HL-60/S4 treated with retinoic acid at 250 ng/mL for 4 days and 3 days (cell line): ENCODE data around the gene SKAP1.
"Not testable (repeated sequence)": the region's sequence is repeated elsewhere in the genome, so short reads cannot be mapped to it uniquely, and the experiment has no call there.

Experiments
- in situ Hi-C: fragments of 300-500 bp; cut with MboI; formaldehyde crosslinking; loops from 2 replicates; pipeline ENCODE4 v1.7.0; 2022; ENCODE audit warnings: low sequenced_read_pairs

SKAP1 gene

DNA sequence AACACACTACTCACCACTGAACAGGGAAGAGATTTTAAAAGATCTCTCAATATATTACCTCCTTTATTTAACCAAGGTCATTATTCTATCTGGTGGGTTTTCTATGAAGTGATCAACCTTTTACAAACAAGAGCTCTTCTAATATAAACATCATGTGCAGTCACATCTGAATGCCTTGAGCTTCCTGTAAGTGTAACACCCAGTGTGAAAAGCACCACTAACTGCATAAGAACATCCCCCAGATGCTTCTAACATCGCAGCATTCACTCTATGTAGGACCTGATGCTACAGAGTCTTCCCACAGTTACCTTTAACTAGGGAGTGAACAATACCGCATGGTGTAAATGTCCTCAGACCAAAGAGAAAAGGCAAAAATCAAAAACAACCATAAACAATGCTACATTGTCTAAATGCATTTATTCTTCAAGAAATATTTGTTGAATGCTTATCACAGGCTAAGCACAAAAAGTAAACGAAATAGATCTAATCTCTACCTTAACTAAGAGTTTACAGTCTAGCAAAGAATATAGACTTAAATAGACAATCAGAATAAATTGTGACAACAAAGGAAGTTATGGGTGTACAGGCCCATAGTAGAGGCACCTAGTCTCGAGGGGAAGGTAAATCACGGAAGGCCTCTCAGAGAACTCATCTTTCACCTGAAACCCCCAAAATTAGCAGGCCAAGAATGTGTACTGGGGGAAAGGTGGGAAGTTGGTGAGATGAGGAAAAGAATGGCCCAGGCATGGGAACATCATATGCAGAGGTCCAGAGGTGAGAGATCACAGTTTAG, 16.2 kb downstream of the SKAP1 start:
- in situ Hi-C loops = no loop called here

DNA sequence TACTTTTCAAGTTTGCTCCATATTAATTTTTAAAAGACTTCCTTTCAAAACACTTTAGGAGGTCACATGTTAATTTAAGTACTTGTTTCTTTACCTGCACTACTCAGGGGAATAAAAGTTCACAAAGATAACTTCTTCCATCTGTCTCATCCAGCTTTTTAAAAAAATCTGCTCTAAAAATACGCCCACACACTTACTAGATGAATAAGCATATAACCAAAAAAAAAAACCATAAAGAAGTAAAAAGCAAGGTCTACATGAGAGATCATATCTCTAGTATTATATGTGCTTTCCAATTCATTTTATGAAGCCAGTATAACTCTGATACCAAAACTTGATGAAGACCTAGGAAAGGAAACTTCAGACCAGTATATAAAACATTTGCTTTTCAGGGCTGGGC, 17.2 kb downstream of the SKAP1 start:
- in situ Hi-C loops = no loop called here

DNA sequence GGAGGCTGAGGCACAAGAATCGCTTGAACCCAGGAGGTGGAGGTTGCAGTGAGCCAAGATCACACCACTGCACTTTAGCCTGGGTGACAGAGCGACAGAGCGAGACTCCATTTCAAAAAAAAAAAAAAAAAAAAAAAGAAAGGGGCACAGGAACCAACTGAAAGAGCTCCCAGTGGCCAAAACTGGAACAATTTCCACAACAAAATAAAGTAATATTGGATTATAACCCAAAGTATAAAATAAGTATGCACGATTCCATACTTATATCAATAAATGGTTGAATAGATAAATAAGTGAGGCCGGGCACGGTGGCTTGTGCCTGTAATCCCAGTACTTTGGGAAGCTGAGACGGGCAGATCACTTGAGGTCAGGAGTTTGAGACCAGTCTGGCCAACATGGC, 19.2 kb downstream of the SKAP1 start:
- in situ Hi-C loops = not testable (repeated sequence)

DNA sequence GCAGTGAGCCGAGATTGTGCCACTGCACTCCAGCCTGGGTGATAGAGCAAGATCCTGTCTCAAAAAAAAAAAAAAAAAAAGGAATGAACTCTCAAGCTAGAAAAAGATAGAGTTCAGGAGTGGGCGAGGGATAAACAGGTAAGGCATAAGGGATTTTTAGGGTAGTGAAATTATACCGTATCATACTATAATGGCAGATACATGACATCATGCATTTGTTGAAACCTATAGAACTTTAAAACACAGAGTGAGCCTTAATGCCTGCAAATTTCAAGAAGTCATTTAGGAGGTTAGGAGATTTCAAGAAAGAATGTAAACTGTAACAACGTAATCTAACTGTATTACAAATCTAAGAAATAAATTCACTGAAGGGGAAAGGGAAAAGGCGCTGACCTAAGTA, 20.4 kb downstream of the SKAP1 start:
- in situ Hi-C loops = no loop called here

DNA sequence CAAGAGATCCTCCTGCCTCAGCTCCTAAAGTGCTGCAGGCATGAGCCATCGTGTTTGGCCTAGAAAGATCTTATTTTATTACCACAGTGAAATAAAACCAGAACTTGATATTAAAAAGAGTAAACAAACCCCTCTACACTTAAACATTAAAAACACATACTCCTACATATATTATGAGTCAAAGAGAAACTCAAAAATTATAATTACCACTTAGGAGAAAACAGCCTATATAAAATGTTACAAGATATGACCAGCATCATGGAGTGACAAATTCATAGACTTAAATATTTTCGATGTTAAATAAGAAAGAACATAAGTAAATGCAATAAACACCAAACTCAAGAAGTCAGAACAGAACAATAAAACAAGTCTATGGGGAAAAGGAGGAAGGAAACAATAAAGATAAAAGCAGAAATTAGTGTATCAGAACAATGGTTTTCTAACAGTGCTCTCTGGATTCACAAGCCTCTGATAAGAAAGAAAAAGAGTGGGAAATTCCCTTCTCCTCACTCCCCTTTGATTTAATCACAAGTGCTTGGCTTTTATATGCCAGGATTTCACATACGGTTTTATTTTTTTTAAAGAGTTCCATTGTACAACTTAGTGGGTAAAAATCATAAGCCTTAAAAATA, 23.0 kb downstream of the SKAP1 start:
- in situ Hi-C loops = no loop called here

DNA sequence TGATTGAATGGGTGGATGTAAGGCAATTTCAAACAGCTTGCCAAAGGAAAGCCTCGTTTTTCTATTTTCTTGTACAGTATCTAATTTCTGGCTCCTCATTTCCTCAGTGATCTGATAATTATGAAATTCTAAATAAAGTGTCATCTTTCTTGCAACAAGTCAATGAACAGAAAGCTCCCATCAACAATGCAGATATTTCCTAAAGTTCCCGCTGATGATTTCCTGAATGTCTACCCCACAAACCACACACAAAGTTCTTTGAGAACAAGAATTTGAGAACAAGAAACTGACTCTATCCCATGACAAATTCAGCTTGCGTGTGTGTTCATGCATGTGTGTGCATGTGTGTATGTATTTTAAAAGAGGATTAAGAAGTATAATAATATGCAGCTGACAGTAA, 35.2 kb downstream of the SKAP1 start:
- in situ Hi-C loops = no loop called here

DNA sequence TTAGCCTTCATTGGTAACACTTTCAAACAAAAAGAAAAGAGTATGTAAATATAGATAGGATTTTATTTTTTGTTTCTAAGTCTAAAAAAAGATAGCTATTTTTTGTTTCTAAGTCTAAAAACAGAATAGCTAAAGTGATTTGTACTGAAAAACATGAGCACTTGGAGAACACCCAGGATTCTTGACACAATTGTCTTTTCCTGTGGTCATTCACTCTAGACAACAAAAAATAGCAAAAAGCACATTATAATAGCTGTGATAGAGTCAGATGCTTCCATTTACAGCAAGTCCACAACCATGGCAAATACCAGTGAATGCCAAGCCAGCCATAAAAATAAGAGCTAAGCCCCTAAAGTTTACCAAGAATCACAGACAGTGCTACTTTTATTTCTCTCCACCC, 36.7 kb downstream of the SKAP1 start:
- in situ Hi-C loops = no loop called here

DNA sequence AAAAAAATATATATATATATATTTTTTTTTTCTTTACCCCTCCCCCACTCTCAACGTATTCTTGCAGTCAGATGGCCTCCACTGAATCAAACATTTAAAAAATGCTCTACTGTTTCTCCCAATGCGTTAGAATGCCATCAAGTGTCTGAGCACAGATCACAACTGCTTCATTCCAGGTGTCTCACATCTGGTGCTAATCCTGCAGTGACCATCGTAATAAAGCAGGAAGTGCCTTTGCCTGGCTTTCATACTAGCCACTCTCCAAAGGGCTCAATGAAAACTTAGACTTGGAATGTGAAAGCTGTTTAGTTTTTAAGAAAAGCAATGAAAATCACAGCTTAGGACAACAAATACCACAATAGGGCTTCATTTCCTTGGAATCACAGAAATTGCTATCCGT, 37.2 kb downstream of the SKAP1 start:
- in situ Hi-C loops = no loop called here

DNA sequence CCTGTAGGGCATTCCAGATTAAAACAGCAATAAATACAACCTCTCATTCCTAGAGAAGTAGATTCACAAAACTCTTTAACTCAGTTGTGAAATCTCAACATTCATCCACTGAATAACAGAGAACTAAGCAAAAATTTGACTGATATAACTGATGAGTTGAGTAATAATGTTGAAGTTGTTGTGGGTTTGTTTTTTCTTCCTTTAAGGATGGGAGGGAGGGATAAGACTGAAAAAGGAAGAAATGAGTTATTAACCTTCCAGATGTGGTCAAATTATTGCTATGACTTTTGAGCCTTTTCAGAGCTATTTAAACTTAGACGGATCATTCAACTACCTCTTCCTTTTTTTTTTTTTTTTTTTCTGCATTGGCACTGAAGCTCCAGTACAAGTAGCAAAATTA, 38.6 kb downstream of the SKAP1 start:
- in situ Hi-C loops = no loop called here

DNA sequence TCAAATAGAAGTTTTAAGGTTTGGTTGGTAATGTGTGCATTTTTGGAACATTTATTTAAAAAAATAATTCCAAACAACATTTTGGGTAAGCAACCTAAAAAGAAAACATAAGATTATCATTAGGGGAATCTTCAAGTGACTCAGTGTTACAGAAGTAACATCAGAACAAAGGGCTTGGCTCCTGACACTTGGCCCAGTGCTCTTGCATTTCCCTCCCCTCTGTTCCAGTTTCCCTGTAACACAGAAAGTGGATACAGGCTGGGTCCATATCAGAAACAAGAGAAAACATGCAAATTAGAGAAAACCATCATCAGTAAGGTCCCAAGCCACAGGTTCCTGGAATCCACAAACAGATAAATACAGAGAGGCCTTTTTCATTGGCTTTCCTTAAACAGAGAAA, 40.1 kb downstream of the SKAP1 start:
- in situ Hi-C loops = no loop called here

DNA sequence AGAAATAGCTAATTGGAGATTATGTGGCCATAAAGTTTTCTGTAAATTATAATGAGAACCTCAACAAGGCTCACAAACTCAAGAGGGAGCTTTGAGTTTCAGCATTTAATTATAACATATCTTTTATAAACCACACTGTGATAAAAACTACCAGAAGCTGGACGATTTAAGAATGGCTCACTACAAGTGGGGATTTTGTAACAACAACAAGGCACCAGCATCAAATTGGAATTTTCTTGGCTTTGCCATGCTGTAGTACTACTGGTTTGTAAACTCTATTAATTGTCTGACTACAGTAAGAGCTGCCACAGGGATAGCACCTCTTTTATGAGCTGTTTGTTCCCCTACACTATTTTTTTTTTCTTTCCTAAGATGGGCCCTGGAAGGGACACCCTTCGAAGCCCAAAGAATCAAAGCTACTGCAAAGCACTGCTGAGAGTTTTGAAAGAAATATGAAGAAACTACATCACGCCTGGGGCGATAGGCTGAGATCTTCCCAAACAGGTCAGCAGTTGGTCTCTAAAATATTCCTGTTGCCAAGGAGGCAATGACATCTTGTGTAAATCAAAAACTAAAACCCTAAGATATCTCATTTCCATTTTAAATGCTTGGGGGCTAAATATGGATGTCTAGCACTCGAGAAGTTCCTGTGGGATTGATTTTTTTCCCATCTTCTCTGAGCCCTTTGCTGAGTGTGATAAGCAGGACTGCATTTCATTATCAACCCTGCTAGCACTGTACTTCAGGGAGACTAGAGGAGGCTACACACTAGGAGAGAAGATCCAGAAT, 40.9 kb downstream of the SKAP1 start:
- in situ Hi-C loops = no loop called here

DNA sequence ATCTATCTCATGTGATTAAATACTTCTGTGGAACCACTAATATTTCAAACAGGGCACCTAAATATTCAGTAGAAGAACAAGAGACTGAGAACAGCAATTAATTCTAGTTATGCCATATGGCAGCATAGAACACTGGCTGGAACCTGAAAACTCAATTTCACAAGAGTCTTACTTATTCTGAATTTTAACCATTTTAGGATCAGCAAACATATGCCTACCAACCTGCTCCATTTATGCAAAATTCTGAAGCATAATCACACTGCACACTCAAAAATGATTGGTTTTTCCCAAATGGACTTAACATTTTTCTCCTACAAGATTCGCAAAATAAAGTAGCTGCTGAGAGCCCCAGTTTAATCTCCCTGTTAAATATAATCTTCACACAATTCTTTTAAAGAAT, 43.2 kb downstream of the SKAP1 start:
- in situ Hi-C loops = no loop called here

DNA sequence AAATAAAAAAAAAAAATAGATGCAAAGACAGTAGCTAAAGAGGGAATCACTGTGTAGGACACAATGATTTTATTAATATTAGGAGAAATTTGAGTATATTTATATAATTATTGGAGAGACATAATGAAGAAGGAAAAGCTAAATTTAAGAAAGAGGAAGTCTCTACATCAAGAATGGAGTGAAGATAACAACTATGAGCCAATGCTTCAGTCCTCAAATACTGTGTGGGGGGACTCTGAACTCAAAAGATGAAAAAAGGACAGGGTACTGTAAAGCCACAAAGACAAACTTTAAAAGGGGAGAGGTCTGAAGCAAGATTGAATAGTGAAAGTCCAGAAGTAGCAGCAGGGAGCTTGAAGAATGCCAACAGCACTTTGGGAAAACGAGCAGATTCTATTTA, 44.7 kb downstream of the SKAP1 start:
- in situ Hi-C loops = no loop called here

DNA sequence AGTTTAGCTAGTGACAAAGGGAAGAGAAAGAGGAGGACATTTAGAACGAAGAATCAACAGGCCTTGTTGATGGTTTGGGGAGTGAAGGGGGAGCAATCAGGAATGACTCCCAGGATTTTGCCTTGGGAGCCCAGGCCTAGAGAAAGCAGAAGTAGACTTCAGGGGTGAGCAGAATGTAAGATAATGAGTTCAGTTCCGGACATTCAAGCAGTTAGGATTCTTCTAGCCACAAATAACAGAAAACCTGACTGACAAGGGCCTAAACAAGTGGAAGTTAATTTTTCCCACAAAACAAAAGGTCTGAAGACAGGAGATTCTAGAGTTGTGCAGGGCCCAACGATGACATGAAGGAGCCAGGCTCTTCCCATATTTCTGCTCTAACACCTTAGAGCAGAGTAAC, 45.9 kb downstream of the SKAP1 start:
- in situ Hi-C loops = no loop called here

DNA sequence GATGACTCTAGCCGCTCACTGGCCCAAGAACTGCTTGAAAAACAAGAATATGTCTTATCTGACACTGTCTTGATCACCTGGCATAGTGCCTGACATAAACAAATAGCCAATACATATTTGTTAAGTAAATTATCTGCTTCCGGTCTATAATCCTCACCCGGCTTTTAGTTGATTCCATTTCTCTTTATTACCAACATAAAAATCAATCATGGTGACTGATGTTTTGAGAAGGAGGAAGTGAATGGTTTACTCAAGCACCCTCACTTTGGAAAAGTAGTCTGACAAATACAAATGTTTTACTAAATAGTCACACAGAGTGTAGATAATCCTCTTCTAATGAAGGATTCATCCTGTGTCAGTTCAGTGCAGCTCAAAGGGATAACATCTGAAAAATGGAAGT, 47.0 kb downstream of the SKAP1 start:
- in situ Hi-C loops = no loop called here

DNA sequence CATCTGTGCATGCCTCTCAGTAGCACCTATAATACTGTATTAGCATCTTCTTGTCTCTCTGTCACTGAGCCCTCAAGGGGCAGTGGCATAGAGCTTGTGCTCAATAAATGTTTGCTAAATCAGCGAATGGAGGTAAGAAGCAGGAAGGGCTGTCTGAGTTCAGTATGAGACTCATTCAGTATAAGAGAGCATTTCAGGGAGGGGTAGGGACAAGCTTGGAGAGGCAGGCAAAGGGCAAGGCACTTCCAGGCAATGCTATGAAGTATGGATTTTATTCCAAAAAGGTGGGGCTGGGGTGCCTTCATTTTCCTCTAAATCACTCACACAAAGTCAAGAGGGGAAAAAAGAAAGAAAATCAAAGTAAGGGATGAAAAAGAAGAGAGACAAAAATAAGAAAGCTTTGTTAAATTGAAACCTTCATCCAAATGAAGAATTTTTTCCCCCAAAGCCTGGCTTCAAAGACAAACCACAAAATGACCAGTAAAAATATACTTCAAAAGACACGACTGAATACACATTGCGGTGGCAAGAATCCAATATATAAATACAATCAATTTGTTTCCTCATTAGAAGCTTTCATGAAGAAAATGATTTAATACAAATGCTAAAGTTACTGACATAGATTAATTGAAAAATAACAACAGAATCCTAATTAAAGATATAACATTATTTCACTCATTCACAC, 51.2 kb downstream of the SKAP1 start:
- in situ Hi-C loops = no loop called here

DNA sequence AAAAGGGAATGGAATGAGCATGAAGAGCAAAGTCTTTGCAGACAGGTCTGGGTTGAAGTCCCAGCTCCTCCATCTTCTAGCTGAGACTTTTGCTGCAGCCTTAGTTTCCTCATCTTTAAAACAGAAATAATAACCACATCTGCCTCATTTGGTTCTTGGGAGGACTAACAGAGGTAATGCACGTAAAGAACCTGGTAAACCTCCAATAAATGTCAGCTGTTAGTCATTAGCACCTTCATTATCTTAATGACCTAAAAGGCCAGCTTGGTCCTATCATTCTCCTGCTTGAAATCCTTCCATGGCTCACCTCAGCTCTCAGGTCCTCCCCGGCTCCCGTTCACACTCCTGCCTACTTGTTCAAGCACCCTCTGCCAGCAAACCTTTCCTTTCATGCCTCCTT, 51.8 kb downstream of the SKAP1 start:
- in situ Hi-C loops = no loop called here

DNA sequence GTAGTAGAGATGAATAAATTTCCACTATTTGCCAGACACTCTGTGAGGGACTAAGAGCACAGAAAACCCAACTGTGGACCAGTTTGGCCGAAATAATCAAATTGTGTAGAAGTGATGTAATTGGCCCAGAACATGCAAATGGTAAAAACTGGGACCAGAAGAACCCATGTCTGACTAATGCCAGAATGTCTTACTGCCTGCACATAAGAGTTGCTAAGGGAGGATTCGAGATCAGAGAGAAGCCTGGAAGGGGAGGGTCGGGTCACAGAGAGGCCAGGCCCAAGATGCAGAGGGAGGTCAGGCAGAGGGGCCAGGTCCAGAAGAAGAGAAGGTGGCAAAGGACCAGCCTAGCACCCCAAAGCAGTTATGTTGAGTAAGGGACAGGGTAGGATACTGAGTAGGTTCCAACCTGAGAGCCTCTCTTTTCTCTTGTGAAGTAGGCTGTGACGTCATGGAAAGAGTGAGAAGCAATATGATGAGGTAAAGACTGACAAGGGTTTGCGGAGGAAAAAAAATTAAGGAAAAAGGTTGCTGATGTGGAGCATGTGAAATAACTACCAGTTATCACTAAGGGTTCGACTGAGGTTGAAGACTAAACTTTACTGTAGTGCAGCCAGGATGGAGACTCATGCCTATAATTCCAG, 53.2 kb downstream of the SKAP1 start:
- in situ Hi-C loops = no loop called here

DNA sequence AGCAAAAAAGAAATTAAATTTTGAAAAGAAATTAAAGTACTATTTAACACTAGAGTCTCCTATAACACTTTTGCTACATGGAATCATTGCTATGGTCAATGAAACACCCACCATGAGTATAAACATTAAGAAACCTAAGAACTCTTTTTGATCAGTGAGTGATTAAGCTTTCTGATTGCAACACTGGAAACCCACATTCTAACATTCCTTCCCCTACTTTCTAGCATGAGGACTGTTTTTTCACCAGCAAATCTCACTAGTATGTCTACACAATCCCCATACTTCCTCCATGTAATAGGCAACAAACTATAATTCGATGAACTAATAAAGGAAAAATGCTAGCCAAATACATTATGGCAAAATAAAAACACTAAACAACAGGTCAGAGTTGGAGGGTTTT, 54.7 kb downstream of the SKAP1 start:
- in situ Hi-C loops = no loop called here

DNA sequence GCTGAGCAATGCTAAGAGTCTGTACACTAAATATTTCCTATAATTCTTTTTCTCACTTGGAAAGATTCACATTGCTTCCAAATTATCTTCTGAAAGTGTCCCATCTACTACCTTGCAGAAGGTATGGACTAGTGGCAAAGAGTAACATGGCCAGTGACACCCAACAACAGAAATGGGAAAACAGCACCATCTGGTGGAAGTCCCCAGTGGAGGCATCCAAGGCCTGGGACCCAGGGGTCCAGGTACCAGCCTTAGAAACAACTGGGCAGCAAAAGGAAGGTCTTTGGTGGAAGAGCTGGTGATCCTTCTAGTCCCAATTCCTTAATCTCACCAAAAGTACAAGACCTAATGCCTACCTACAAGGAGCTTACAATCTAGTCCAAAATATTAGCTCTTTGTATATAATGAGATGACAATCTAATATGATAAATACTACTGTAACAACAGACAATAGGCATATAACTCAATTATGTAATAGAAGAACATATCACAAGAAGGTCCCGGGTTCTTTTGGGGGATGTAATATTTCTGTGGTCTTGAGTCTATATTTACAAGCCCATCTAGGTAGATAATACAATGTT, 55.3 kb downstream of the SKAP1 start:
- in situ Hi-C loops = no loop called here

DNA sequence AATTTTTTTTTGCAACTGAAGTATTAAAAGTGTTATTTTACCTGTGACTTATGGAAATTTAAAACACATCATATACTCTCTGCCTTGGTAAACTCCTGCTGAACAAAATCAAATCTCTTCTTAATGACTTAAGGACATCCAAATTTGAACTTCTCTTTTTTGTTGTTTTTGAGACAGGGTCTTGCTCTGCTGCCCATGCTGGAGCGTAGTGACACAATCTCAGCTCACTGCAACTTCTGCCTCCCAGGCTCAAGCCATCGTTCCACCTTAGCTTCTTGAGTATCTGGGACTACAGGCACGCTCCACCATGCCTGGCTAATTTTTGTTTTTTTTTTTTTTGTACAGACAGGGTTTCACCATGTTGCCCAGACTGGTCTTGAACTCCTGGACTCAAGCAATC, 56.1 kb downstream of the SKAP1 start:
- in situ Hi-C loops = no loop called here
